Liver (tissue), 3 donors: ENCODE results near the gene GOLGA6L24.
"Not testable (repeated sequence)": the region's sequence is repeated elsewhere in the genome, so short reads cannot be mapped to it uniquely, and the experiment has no call there.

Experiments used
- FOXA1 ChIP-seq: IDR thresholded peaks from 2 replicates; pipeline ENCODE4 v1.6.1; 2016; ENCODE audit warnings: antibody characterized with exemption
- GABPA ChIP-seq, 2 donors: IDR thresholded peaks in 1 of 2; conservative IDR thresholded peaks in 1 of 2; 2 replicates each; pipeline ENCODE4 v1.6.1; 2016; ENCODE audit warnings: antibody characterized with exemption in 2 of 2, mild to moderate bottlenecking in 1 of 2, moderate library complexity in 1 of 2
- HNF4G ChIP-seq: IDR thresholded peaks from 2 replicates; pipeline ENCODE4 v1.6.1; 2016; ENCODE audit warnings: antibody characterized with exemption
- JUND ChIP-seq, 2 donors: IDR thresholded peaks; 2 replicates each; pipeline ENCODE4 v1.6.1; 2016; ENCODE audit warnings: antibody characterized with exemption in 2 of 2
- SP1 ChIP-seq: IDR thresholded peaks from 2 replicates; pipeline ENCODE4 v1.6.1; 2018; ENCODE audit warnings: antibody characterized with exemption, mild to moderate bottlenecking
- YY1 ChIP-seq: IDR thresholded peaks from 2 replicates; pipeline ENCODE4 v1.6.1; 2016; ENCODE audit warnings: antibody characterized with exemption, mild to moderate bottlenecking
- TF ChIP-seq, protein P1 (sequence below): IDR thresholded peaks from 2 replicates; pipeline ENCODE4 v1.6.1; 2016; ENCODE audit warnings: antibody characterized with exemption
- TF ChIP-seq, protein P2 (sequence below): fragments of 150-350 bp; IDR thresholded peaks from 2 replicates; pipeline ENCODE4 v1.5.1; 2017; ENCODE audit warnings: improper control_type of control experiment, low read depth, low read length; ENCODE audit not compliant: missing input control
- TF ChIP-seq, protein P3 (sequence below): IDR thresholded peaks from 2 replicates; pipeline ENCODE4 v1.6.1; 2016; ENCODE audit warnings: antibody characterized with exemption, mild to moderate bottlenecking
- donor health status: healthy.
- donor health status: healthy.

DNA sequence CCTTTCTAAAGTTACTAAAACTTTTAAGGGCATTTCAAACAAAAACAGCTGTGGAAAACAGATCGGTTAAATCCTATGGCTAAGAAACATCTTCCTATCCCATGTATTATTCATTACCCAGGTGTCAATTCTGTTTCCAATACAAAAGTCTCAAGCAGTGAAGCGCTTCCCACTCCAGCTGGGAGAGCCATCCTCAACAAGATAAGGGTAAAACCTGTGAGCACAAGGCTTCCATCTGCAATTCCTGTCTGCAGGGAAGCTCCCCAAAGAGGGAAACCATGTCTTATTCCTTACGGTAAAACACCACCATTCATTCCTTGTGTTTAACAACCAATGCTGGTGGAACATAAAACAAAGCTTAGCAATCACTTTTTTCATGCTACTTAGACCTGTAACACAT, 39.1 kb downstream of the GOLGA6L24 start:
- TF ChIP-seq, protein P1, sequence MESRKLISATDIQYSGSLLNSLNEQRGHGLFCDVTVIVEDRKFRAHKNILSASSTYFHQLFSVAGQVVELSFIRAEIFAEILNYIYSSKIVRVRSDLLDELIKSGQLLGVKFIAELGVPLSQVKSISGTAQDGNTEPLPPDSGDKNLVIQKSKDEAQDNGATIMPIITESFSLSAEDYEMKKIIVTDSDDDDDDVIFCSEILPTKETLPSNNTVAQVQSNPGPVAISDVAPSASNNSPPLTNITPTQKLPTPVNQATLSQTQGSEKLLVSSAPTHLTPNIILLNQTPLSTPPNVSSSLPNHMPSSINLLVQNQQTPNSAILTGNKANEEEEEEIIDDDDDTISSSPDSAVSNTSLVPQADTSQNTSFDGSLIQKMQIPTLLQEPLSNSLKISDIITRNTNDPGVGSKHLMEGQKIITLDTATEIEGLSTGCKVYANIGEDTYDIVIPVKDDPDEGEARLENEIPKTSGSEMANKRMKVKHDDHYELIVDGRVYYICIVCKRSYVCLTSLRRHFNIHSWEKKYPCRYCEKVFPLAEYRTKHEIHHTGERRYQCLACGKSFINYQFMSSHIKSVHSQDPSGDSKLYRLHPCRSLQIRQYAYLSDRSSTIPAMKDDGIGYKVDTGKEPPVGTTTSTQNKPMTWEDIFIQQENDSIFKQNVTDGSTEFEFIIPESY = not testable (repeated sequence)
- TF ChIP-seq, protein P2, sequence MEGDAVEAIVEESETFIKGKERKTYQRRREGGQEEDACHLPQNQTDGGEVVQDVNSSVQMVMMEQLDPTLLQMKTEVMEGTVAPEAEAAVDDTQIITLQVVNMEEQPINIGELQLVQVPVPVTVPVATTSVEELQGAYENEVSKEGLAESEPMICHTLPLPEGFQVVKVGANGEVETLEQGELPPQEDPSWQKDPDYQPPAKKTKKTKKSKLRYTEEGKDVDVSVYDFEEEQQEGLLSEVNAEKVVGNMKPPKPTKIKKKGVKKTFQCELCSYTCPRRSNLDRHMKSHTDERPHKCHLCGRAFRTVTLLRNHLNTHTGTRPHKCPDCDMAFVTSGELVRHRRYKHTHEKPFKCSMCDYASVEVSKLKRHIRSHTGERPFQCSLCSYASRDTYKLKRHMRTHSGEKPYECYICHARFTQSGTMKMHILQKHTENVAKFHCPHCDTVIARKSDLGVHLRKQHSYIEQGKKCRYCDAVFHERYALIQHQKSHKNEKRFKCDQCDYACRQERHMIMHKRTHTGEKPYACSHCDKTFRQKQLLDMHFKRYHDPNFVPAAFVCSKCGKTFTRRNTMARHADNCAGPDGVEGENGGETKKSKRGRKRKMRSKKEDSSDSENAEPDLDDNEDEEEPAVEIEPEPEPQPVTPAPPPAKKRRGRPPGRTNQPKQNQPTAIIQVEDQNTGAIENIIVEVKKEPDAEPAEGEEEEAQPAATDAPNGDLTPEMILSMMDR = not testable (repeated sequence)
- TF ChIP-seq JUND (IDR thresholded peaks at IDR 0.05); YY1; GABPA (IDR thresholded peaks at IDR 0.05 in 1 of 2, conservative IDR thresholded peaks at IDR 0.05 in 1 of 2); HNF4G; FOXA1; SP1: not testable (repeated sequence)
- TF ChIP-seq, protein P3, sequence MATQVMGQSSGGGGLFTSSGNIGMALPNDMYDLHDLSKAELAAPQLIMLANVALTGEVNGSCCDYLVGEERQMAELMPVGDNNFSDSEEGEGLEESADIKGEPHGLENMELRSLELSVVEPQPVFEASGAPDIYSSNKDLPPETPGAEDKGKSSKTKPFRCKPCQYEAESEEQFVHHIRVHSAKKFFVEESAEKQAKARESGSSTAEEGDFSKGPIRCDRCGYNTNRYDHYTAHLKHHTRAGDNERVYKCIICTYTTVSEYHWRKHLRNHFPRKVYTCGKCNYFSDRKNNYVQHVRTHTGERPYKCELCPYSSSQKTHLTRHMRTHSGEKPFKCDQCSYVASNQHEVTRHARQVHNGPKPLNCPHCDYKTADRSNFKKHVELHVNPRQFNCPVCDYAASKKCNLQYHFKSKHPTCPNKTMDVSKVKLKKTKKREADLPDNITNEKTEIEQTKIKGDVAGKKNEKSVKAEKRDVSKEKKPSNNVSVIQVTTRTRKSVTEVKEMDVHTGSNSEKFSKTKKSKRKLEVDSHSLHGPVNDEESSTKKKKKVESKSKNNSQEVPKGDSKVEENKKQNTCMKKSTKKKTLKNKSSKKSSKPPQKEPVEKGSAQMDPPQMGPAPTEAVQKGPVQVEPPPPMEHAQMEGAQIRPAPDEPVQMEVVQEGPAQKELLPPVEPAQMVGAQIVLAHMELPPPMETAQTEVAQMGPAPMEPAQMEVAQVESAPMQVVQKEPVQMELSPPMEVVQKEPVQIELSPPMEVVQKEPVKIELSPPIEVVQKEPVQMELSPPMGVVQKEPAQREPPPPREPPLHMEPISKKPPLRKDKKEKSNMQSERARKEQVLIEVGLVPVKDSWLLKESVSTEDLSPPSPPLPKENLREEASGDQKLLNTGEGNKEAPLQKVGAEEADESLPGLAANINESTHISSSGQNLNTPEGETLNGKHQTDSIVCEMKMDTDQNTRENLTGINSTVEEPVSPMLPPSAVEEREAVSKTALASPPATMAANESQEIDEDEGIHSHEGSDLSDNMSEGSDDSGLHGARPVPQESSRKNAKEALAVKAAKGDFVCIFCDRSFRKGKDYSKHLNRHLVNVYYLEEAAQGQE = not testable (repeated sequence)
